Spleen (tissue), 7 donors: ENCODE results near the gene KIF21A.

ENCODE experiments used
- CTCF ChIP-seq, 11 experiments: fragments of 200-600 bp in 7 of 11; fragments of 450-650 bp in 4 of 11; sonication (generic) in 4 of 11; IDR thresholded peaks in 8 of 11; conservative IDR thresholded peaks in 3 of 11; 1 replicate in 7 of 11; 2 replicates in 4 of 11; pipeline versions ENCODE4 v1.4.0 to v1.8.0; 2016 to 2021; ENCODE audit warnings: antibody characterized with exemption in 11 of 11, inconsistent platforms in 4 of 11, mild to moderate bottlenecking in 1 of 11
- POLR2A ChIP-seq, 3 donors: fragments of 450-650 bp; IDR thresholded peaks; one replicate each; pipeline ENCODE4 v1.5.1; 2017; ENCODE audit warnings: antibody characterized with exemption in 3 of 3, mild to moderate bottlenecking in 1 of 3
- POLR2AphosphoS5 ChIP-seq, 3 donors: sonication (generic); formaldehyde crosslinking; IDR thresholded peaks; one replicate each; pipeline ENCODE4 v1.5.1; 2017; ENCODE audit warnings: antibody characterized with exemption in 3 of 3
- donor health status: DM: no; HTN: no; CAD: no; lungs with moderate emphysema.
- donor health status: DM: no; HTN: no; CAD: no.
- donor health status: DM: no; HTN: no; CAD: no.

- TF ChIP-seq POLR2A (IDR thresholded peaks at IDR 0.05) (no peak), CTCF (IDR thresholded peaks at IDR 0.05 in 8 of 11, conservative IDR thresholded peaks at IDR 0.05 in 3 of 11) (no peak), POLR2AphosphoS5 (IDR thresholded peaks at IDR 0.05) (no peak)
Observed at GRCh38 chr12:39348941-39349626, 93.8 kb downstream of the KIF21A start.
